HG03565 (cell line): ENCODE measurements around the gene GSE1.

Experiments
- ATAC-seq: cut with Tn5 transposase; IDR thresholded peaks from one replicate; pipeline ENCODE4 v1.9.1; 2021; ENCODE audit warnings: mild to moderate bottlenecking, moderate library complexity; ENCODE audit not compliant: unreplicated experiment

The GSE1 gene

DNA sequence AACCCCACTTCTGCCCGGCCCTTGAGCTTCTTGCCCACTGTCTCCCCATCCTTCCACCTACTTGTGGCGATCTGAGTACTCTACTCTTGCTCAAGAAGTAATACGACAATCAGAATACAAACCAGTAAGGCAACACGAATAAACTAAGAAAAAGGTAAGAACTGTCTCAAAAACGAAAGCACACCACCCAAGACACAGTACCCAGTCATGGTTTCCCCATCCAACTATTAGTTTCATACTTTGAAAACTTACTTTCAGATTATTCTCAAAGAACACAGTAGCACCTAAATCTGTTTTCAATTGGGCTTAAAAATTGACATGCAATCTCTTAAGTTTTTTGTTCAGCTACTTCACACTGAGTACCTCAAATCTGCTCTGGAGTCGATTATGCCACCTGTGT is 61.7 kb downstream of the GSE1 start:
- ATAC-seq, result no peak

DNA sequence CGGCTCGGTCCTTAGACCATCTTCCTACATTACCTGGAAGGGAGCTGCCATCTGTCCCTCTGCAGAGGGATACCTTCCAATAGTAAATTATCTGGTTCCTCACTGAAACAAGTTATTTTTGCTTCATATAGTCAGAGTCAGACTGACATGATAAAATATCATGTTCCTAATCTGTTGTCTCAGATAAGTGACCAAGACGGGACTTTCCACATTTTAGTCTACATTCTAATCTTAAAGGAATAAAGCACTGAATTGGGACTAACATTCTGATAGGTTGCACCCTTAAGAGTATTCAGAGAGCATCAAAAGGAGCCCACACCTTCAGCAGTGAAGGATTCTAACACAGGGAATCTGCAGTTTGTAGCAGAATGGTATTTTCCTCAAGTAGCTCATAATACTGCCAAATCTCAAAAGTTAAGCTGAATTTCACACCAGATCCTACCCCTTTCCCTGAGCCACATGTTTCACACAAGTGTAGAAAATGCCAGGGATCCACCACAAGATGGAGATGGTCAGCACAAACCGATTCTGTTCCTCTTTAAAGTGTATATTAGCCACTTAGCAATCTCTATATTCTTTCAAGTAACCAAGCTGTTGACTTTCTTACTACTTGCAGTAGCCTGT is 62.2 kb downstream of the GSE1 start:
- no peak for ATAC-seq

DNA sequence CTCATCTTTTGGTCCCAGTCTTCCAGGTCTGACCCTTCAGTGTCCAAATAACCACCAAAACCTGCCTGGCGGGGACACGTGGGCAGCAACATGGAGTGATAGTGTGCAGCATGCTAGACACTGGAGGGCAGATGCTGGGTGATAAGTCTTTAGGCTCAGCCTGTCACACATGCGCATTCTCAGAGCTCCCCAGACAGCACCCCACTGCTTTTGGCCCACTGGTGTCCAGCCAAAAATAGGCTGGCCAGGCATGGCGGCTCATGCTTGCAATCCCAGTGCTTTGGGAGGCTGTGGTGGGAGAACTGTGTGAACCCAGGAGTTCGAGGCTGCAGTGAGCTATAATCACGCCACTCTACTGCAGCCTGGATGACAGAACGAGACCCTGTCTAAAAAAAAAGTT is 63.3 kb downstream of the GSE1 start:
- ATAC-seq, result no peak

DNA sequence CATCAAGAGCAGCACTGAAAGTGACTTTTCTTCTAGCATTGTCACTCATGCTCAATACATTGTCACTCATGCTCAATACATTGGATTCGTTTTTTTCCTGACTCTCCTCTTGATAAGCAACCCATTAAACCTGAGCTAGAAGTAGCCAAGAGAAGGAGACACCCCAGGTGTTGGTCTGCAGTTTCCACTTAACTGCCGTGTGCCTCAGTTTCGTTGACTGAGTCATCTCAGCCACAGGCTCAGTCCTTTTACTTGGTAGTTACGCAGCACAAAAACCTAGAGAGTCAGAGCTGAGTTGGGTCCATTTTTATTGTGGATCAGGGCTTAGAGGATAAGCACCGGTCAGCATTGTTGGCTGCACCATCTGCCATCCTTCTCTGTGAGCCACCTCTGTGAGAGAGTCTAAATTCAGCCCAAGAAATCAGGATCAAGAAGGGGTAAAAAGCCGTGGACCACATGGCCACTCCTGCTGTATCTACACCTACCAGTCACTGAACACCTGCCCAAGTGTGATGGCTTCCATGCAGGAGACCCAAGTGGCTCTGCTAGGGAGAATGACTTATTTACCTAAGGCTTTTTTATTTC is 64.4 kb downstream of the GSE1 start:
- no peak for ATAC-seq

DNA sequence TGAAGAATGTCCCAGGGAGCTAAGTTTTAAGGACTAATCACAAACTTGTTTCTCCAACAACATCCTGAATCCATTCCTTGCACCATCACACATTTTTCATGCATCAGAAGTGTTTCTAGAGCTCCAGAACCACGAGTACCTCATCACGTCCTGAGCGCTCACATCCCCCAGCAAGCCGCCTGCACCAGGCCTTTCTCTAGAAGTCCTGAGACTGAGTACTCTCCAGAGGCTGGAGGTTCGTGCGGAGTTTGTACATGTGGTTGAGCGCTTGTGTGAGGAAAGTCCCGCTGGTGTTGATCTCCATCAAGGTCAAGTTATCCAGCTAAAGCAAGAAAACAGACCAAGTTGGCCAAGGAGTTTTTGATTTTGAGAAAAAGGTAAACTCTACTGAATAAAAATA is 64.9 kb downstream of the GSE1 start:
- no peak for ATAC-seq

DNA sequence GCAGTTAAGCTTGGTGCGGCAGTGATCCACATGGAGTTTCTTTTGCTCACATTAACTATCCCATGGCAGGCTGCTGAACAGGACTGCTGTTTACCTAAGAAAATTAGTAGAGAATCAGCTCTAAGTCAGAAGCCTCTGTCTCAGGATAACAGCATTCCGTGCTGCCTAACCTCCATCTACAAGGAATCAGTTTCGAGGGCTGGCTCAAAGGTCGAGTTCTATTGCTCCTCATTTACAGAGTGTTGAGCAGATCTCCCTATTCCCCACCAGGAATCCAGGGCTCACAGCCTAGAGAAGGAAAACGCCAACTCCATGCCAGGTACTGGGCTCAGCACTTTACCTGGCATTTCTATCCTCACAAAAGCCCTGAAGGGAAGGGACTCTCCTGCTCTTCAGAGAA is 65.7 kb downstream of the GSE1 start:
- ATAC-seq, result no peak

DNA sequence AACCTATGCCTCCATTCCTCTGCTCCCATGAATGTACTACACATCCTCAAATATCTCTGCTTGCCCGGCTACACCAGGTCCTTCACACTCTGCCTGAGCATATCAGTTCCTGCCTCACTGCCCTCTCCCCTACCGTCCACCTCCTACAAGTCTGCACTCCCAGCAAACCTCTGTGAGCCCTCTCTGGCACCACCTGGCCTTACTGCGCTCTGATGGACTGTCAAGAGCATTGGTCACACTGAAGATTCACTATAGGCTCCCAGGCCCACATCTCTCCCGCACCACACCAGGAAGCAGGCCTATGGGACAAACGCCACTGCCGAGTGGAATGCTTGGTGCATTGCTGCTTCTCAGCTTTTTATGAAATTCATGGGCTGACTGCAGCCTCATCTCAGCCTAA is 66.7 kb downstream of the GSE1 start:
- no peak for ATAC-seq

DNA sequence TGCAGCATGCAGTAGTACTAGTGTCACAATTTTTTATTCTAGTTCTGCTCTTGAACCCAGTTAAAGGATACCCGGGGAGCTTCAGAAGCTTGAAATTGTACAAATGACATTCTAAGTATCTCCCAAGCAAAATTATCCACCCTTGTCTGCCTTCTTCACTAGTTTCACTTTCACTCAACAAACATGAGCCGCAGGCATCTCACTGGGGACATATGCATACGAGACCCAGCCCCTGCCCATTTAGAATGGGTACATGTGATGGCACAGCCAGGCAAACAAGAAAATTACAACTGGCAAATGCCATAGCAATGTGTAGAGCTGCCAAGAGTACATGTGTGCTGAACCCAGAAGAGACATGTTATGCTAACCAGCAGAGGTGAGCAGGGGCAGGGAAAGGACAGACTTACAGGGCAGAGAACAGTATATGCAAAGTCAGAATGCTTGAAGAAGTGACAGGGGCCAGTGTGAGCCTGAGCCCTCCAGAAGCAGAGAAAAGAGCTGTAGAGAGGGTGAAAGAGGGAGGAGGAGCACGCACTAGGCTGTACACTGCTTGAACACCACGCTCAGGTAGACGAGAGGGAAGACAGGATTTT is 67.3 kb downstream of the GSE1 start:
- ATAC-seq, result no peak

DNA sequence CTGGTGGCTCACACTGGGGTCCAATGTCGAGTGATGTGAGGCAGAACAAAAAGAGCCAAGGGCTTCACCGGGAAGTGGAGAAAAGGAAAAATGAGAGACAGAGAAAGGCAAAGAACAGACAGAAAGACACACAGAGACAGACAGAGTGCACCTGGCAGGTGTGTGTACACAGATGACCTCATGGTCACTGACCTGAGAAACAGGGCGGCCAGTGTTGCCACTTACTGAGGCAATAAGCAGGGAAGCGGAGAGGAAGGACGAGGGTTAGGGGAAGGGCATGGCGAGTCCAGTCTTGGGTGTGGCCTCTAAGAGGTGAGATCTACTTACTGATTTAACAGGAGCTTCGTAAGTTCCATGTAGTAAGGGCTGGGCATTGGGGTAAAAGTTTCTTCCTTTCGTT is 68.1 kb downstream of the GSE1 start:
- ATAC-seq, result no peak

DNA sequence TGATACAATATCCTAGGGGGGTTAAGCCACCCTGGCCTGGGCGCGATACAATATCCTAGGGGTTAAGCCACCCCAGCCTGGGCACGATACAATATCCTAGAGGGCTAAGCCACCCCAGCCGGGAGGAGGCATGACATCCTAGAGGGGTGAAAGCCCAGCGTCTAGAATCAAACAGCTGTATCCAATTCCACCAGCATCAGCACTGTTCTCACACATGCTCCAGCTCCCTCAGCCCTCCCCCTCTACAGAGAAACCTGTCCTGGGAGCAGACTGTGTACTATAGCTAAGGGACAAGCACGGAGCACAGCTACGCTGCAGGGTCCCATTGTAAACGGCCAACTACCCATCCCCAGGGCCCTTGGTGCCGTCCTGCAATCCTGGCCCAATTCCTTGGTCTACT is 69.4 kb downstream of the GSE1 start:
- no peak for ATAC-seq

DNA sequence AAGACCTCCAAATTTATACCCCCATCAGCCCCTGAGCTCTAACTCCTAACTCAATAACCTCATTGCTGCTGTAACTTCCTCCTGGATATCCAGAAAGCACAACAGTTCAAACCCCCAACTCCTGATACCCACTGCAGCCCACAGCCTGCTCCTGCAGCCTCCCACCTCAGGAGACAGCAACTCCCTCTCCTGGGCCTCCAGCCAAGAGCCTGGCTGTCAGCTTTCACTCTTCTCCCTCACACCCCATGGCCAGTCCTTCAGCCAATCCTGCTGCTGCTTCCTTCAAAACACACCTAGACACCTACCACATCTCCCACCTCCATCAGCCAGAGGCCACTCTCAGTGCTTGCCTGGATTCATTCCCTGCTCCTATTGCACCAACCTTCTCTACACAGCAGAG is 70.2 kb downstream of the GSE1 start:
- no peak for ATAC-seq

DNA sequence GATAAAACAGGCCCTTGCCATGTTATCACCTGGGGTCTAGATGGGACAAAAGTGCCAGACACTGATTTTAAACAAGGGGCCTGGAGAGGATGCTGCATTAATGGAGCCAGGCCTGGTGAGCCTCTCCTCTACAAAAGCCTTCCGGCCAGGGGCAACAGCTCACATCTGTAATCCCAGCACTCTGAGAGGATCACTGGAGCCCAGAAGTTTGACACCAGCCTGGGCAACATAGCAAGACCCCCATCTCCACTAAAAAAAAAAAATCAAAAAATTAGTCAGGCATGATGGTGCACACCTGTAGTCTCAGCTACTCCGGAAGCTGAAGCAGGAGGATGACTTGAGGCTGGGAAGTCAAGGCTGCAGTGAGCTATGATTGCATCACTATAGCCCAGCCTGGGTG is 72.1 kb downstream of the GSE1 start:
- ATAC-seq, result no peak

DNA sequence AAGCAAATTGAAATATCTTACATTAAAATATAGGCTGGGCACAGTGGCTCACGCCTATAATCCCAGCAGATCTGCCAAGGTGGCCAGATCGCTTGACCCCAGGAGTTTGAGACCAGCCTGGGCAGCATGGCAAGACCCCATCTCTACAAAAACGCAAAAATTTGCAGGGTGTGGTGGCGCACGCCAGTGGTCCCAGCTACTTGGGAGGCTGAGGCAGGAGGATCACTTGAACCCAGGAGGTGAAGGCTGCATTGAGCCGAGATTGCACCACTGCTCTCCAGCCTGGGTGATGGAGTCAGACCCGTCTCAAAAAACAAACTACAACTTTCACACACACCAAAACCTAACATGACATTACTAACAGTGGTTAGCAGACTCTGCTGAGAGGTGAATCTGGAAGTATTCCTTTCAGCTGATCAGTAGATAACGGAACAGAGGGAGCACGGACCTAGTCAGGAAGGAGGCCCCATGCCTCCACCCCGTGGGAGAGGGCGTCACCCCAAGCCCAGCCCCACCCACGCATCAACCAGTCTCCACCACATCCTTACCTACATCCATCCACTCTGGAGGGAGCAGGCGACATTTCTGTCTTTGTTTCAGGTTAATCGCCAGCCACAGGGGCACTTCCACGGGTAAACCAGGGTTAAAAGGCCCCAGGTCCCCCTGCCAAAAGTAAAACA is 73.9 kb downstream of the GSE1 start:
- ATAC-seq, result no peak

DNA sequence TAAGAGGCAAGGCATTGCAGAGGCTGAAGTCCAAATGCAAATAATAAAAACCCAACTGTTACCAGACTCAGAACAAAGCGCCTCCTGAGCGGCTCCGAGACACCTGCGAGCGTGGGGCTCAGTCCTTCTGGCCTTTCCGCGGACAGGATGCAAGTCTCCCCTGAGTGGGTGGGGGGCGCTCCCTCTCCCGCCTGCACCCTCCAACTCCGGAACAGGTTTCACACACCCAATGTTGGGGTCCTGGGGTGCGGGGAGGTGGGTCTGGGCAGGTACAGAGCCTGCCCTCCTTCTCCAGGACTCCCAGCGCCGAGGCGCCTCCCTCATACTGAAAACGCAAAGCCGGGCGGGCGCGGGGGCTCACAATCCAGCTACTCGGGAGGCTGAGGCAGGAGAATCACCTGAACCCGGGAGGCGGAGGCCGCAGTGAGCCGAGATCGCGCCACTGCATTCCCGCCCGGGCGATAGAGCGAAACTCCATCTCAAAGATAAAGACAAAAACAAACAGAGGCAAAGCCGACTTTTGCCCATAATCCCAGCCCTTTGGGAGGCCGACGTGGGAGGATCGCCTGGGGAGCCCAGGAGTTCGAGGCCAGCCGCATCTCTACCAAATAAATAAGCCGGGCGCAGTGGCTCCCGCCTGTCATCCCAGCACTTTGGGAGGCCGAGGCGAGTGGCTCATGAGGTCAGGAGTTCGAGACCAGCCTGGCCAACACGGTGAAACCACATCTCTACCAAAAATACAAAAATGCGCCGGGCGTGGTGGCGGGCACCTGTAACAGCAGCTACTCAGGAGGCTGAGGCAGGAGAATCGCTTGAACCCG is 74.7 kb downstream of the GSE1 start:
- no peak for ATAC-seq

DNA sequence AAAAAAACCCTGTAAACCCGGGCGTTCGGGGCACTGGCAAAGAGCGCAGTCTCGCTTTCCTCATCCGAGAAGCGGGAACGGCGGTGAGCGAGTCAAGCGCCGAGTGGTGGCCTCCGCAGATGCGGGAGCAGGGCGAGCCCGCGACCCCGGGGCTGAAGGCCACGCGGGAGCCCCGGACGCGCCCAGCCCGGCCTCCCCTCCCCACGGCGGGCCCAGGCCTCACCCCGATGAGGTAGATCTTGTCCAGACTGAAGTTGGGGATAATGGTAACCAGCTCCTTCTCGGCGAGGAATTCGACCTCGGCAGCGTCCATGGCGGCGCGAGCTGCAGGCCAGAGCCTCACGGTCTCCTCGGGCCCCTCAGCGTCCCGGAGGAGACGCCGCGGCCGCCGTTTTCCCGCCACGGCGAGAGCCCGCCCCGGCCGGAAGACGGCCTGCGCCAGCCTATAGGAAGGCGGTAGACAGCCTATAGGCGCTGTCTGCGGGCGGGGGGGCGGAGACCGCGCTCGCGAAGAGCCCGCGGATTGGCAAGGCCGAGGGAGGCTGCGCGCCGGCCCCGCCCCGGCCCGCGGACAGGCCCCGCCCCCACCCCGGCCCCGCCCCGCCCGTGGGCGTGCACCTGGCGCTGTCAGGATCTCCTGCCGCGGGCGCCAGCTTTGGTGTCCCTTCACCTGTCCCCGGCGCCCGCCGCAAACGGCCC is 75.6 kb downstream of the GSE1 start, which contains the start of gene GINS2:
Gene GINS2, minus strand, starts transcription at position 369 of the 699 bp plus-strand sequence. Its CDS starts 56 bp downstream, at position 313.
- peak; percentile 89 for ATAC-seq

DNA sequence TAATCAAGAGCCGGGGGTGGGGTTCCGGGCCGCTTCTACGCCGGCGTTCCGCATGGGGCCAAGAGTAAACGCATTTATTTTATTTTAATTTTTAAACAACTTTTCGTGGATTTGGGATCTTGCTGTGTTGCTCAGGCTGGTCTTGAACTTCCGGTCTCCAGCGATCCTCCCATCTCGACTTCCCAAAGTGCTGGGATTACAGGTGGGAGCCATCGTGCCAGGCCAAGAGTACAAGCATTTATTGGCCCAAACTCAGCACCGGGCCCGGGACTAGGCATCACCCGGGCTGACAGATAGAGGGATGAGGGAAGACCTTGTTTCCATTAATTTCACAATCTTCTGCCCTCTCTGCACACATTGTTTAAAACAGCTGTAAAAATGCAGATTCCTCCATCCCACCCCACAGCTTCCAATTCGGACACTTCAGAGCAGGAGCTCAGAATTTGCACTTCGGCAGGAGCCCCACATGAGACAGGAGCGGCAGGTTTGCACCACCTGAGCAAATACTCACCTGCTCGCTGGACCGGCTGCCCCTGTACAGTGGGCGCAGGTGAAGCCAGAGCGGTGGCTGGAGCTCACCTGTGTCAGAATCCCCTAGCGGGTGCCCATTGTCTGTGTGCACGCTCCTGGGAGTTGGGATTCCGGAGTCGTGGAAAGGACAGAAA is 76.3 kb downstream of the GSE1 start:
- ATAC-seq, result no peak

DNA sequence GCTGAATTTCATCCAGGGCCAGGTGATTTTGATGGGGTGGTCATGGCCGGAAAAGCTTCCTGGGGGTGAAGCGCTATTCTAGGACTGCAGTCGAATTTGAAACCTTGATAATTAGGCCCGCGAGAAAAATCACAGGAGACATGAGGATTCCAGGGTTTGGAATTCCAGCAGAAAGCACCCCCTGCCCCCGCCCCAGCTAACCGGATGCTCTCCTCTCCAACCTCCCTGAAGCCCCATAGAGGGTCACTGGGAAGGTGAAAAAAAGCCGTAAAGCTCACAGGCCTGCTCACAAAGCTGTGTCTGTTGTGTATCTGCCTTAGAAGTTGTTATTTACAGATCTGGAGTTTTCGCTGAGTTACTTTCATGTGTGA is 76.8 kb downstream of the GSE1 start:
- ATAC-seq, result no peak

DNA sequence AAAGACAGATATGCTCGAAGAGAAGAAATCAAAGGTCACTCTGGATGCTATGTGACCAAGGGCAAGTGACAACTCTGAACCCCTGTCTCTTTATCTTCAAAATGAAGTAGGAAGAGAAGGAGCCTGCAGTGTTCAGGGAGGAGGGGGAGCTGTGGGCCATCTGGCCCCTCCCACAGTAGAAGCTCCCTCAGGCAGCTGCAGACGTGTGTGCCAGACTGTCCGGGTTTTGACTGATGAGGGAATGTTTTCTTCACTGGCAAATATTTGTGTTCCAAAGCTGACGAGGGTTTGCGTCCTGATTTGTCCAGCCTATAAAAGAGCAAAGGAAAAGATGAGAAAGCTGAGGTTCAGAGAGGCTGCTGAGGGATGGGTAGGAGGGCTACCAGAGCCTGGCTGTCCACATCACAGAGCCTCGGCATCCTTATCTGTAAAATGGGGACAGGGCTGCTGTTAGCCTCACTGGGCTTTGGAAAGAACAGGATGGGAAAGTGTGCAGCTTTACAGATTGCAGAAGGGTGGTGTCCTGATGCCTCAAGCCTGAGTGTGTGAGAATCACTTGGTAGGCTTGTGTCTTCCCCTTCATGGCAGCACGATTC is 77.4 kb downstream of the GSE1 start:
- ATAC-seq, result no peak

DNA sequence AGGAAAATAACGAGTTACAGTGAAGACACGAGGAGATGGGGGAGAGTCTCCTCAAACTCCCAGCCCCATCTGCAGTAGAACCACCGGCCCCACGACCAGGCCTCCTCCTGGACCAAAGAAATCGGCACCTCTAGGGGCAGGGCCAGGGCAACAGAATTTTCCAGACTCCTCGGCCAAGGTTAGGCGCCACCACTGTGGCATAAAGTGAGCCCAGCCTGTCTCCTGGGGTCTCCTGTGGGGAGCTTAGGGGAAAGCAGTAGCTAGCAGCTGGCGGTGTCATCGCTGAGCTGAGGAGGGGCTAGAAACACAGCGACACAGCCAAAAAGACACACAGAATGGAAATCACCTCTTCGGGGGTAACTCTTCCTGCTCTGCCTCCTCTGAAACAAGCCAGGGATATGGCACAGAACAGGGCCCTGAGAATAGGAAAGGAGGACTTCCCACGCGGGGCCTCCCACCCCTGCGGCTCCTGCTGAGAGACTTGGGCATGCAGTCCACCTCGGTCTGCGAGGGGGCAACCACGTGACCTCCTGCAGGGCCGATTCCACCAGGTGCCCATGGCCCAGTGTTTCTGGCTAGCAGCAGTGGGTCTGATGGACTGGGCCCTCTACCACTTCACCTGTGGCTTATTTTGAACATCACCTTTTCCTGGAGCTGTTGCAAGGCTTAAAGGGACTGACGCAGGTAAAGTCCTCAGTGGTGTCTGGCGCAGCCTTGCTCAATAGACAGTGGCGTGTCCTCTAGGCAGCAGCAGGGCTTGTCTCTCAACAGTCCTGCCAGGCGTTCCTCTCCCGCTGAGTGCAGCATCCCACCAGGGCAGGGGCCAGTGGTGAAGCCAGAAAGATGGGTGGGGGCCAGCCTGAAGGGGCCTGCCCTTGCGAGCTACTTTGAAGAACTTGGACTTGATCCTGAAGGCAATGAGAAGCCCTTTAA is 82.3 kb downstream of the GSE1 start:
- ATAC-seq, result no peak
